K562 (cell line): ENCODE data around the gene GOLIM4. TPM values are rescaled to one million over a fixed set of nuclear protein-coding genes. Genes with fewer than 3 reads are reported as not detected.
A peak's percentile ranks its signal among the peaks of the same experiment; 100 is the strongest.

Source experiments
- ARNT ChIP-seq, 2 experiments: fragments of 450-650 bp; IDR thresholded peaks; 2 replicates each; pipeline ENCODE4 v1.6.1; 2016; ENCODE audit warnings: mild to moderate bottlenecking in 1 of 2
- ASH1L ChIP-seq: fragments of 450-650 bp; IDR thresholded peaks from 2 replicates; pipeline ENCODE4 v1.6.1; 2018; ENCODE audit warnings: borderline replicate concordance, mild to moderate bottlenecking, low read depth; ENCODE audit not compliant: partially characterized antibody
- ATF7 ChIP-seq: fragments of 450-650 bp; IDR thresholded peaks from 2 replicates; pipeline ENCODE4 v1.7.1; 2014; ENCODE audit warnings: mild to moderate bottlenecking, moderate library complexity
- BRF1 ChIP-seq: IDR thresholded peaks from 3 replicates; pipeline ENCODE4 v1.6.1; 2011; ENCODE audit warnings: borderline replicate concordance, mild to moderate bottlenecking; ENCODE audit not compliant: insufficient read length; ENCODE audit errors: extremely low read depth
- BRF2 ChIP-seq: IDR thresholded peaks from 3 replicates; pipeline ENCODE4 v1.6.1; 2011; ENCODE audit warnings: borderline replicate concordance, mild to moderate bottlenecking; ENCODE audit not compliant: insufficient read length, insufficient read depth
- CHD1 ChIP-seq: fragments of 200-600 bp; sonication (generic); IDR thresholded peaks from one replicate; pipeline ENCODE4 v1.6.1; 2012; ENCODE audit warnings: mild to moderate bottlenecking, moderate library complexity, low read length, inconsistent platforms
- DNMT1 ChIP-seq: fragments of 450-650 bp; IDR thresholded peaks from 2 replicates; pipeline ENCODE4 v1.6.1; 2016; ENCODE audit warnings: antibody characterized with exemption, mild to moderate bottlenecking
- ELF2 ChIP-seq: fragments of 250-450 bp; sonication (Bioruptor Pico); IDR thresholded peaks from 2 replicates; pipeline ENCODE4 v1.5.0; 2021; ENCODE audit warnings: mild to moderate bottlenecking
- JUN ChIP-seq, 2 experiments: sonication (generic) in 1 of 2; formaldehyde crosslinking in 1 of 2; IDR thresholded peaks; 2 replicates each; pipeline versions ENCODE4 v1.6.1 to v1.8.0; 2012 to 2022; ENCODE audit warnings: borderline replicate concordance in 2 of 2, mild to moderate bottlenecking in 2 of 2, improper control_type of control experiment in 1 of 2, low read depth in 1 of 2, low read length in 1 of 2, missing genetic modification reagents in 1 of 2
- KLF13 ChIP-seq: fragments of 450-650 bp; IDR thresholded peaks from 2 replicates; pipeline ENCODE4 v1.6.1; 2016; ENCODE audit warnings: missing genetic modification characterization, low read depth, mild to moderate bottlenecking, missing compliant biosample characterization, moderate library complexity, borderline replicate concordance
- LEF1 ChIP-seq: fragments of 450-650 bp; IDR thresholded peaks from 2 replicates; pipeline ENCODE4 v1.6.1; 2016; ENCODE audit warnings: mild to moderate bottlenecking
- MIER1 ChIP-seq: fragments of 450-650 bp; IDR thresholded peaks from 2 replicates; pipeline ENCODE4 v1.6.1; 2016; ENCODE audit warnings: antibody characterized with exemption, mild to moderate bottlenecking, low read depth
- SIRT6 ChIP-seq: IDR thresholded peaks from one replicate; pipeline ENCODE4 v1.6.1; 2012; ENCODE audit warnings: low read depth, mild to moderate bottlenecking, control low read depth, inconsistent platforms, low read length, moderate library complexity
- TEAD1 ChIP-seq, 2 experiments: fragments of 450-650 bp in 1 of 2; sonication (generic) in 1 of 2; formaldehyde crosslinking; IDR thresholded peaks; 2 replicates each; pipeline versions ENCODE4 v1.4.0 to v1.8.0; 2020 to 2022; ENCODE audit warnings: mild to moderate bottlenecking in 2 of 2, missing genetic modification reagents in 1 of 2
- TEAD4 ChIP-seq, 2 experiments: sonication (generic) in 1 of 2; formaldehyde crosslinking in 1 of 2; IDR thresholded peaks; 2 replicates each; pipeline versions ENCODE4 v1.6.1 to v1.8.0; 2012 to 2022; ENCODE audit warnings: borderline replicate concordance in 1 of 2, inconsistent platforms in 1 of 2, low read length in 1 of 2, mild to moderate bottlenecking in 1 of 2, missing genetic modification reagents in 1 of 2
- WHSC1 ChIP-seq: IDR thresholded peaks from one replicate; pipeline ENCODE4 v1.6.1; 2012; ENCODE audit warnings: low read length, control low read depth, inconsistent platforms
- ZFP1 ChIP-seq: fragments of 450-650 bp; formaldehyde crosslinking; IDR thresholded peaks from 2 replicates; pipeline ENCODE4 v1.4.0; 2020; ENCODE audit warnings: mild to moderate bottlenecking, mixed read lengths
- ZNF175 ChIP-seq: fragments of 200-800 bp; sonication (Bioruptor generic); IDR thresholded peaks from 2 replicates; pipeline ENCODE4 v1.6.1; 2016; ENCODE audit warnings: low read depth, mild to moderate bottlenecking, missing genetic modification characterization, missing compliant biosample characterization
- ZNF408 ChIP-seq: fragments of 250-450 bp; sonication (Bioruptor Pico); IDR thresholded peaks from 2 replicates; pipeline ENCODE4 v1.4.0; 2020; ENCODE audit warnings: low read depth, mild to moderate bottlenecking, moderate library complexity
- polyA plus RNA-seq, 8 experiments: library from polyadenylated mRNA; depleted of rRNA in 4 of 8; stranded (reverse) in 5 of 8; unstranded in 3 of 8; fragments of >200 nt; fragmentation: Nextera tagmentation in 2 of 8; fragmentation: Illumina TruSeq in 1 of 8; extraction: Ambion mirVana in 2 of 8; extraction: Trizol in 1 of 8; gene quantifications; 2 replicates each; pipeline versions ENCODE4 v1.2.1 to v1.2.3, GENCODE V29; 2011 to 2014; ENCODE audit warnings: inconsistent platforms in 1 of 8, missing spikeins in 1 of 8
- total RNA-seq, 7 experiments: library from RNA; depleted of rRNA in 6 of 7; stranded (reverse); fragments of >200 nt in 6 of 7; fragmentation: Illumina TruSeq in 2 of 7; extraction: Trizol in 2 of 7; gene quantifications; 2 replicates each; pipeline versions ENCODE4 v1.2.1 to v1.2.3, GENCODE V29; 2011 to 2021; ENCODE audit warnings: low replicate concordance in 1 of 7
- TF ChIP-seq, protein P1 (sequence below): fragments of 150-350 bp; IDR thresholded peaks from 2 replicates; pipeline ENCODE4 v1.6.1; 2014; ENCODE audit warnings: low read depth, mild to moderate bottlenecking, low read length, borderline replicate concordance
- TF ChIP-seq, protein P2 (sequence below): conservative IDR thresholded peaks from 2 replicates; pipeline ENCODE4 v1.6.1; 2011; ENCODE audit warnings: low read depth, mild to moderate bottlenecking, low read length; ENCODE audit not compliant: control insufficient read depth
- TF ChIP-seq, protein P3 (sequence below): fragments of 250-450 bp; sonication (Bioruptor Pico); IDR thresholded peaks from 2 replicates; pipeline ENCODE4 v1.8.0; 2021; ENCODE audit warnings: moderate library complexity, mild to moderate bottlenecking, inconsistent platforms

Gene GOLIM4
- total and polyA plus RNA-seq, 9 of the 15 experiments (the other 6 are each of a cell fraction or from before 2014, with no cell fraction given) = 9.3 to 39.4 (median 31.0) TPM

DNA sequence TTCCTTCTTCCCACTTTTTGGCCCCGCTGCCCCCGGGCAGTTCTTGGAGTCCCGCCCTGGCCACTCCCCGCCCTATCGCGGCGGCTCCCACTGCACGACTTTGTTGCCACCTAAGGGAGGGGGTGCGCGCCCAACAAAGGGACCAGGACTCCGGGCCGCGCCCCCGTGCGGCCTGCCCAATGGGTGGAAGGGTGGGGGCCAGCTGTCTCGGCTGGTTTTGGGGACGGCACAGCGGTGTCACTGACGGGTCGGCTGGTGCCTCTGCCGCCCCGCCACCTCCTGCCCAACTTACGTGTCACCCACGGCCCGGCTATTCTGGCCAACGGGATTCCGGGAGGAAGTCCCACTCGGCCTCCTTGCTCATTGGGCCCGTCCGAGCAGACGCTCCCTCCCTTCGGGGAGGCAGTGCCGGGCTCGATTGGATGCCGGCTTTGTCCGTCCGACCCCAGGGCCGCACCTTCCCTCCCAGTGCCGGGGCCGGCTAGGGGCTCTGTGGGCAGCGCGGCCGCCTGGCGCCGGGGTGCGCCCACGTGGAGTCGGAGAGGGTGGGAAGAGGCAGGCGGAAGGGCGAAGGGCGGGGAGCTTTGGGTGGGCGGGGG, at the start of gene GOLIM4 (continued):
- TF ChIP-seq, protein P1, sequence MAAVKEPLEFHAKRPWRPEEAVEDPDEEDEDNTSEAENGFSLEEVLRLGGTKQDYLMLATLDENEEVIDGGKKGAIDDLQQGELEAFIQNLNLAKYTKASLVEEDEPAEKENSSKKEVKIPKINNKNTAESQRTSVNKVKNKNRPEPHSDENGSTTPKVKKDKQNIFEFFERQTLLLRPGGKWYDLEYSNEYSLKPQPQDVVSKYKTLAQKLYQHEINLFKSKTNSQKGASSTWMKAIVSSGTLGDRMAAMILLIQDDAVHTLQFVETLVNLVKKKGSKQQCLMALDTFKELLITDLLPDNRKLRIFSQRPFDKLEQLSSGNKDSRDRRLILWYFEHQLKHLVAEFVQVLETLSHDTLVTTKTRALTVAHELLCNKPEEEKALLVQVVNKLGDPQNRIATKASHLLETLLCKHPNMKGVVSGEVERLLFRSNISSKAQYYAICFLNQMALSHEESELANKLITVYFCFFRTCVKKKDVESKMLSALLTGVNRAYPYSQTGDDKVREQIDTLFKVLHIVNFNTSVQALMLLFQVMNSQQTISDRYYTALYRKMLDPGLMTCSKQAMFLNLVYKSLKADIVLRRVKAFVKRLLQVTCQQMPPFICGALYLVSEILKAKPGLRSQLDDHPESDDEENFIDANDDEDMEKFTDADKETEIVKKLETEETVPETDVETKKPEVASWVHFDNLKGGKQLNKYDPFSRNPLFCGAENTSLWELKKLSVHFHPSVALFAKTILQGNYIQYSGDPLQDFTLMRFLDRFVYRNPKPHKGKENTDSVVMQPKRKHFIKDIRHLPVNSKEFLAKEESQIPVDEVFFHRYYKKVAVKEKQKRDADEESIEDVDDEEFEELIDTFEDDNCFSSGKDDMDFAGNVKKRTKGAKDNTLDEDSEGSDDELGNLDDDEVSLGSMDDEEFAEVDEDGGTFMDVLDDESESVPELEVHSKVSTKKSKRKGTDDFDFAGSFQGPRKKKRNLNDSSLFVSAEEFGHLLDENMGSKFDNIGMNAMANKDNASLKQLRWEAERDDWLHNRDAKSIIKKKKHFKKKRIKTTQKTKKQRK = no peak
- TF ChIP-seq BRF2 = no peak
- peak; percentile 61 for TF ChIP-seq ASH1L
- TF ChIP-seq TEAD4 (IDR thresholded peaks at IDR 0.05; ENCODE audit: low read length) = no peak; the same call in 1 of the 2 replicates
- TF ChIP-seq TEAD4 (CRISPR knock-in tag; IDR thresholded peaks at IDR 0.05; ENCODE audit: borderline replicate concordance) = no peak; the same call in 1 of the 2 replicates
- TF ChIP-seq JUN (IDR thresholded peaks at IDR 0.05; ENCODE audit: borderline replicate concordance, low read depth, low read length) = no peak
- peak; percentile 39; the same call in 1 of the 2 replicates for TF ChIP-seq JUN (CRISPR knock-in tag; IDR thresholded peaks at IDR 0.05; ENCODE audit: borderline replicate concordance)
- peak; percentile 71 for TF ChIP-seq ATF7
- no peak for TF ChIP-seq ELF2 (CRISPR knock-in tag)
- TF ChIP-seq TEAD1 (CRISPR knock-in tag; IDR thresholded peaks at IDR 0.05) = peak in 1 of 2 experiments; percentile 61; a peak in 2 of 4 replicates
- TF ChIP-seq SIRT6 = no peak
- no peak for TF ChIP-seq LEF1
- TF ChIP-seq, protein P2, sequence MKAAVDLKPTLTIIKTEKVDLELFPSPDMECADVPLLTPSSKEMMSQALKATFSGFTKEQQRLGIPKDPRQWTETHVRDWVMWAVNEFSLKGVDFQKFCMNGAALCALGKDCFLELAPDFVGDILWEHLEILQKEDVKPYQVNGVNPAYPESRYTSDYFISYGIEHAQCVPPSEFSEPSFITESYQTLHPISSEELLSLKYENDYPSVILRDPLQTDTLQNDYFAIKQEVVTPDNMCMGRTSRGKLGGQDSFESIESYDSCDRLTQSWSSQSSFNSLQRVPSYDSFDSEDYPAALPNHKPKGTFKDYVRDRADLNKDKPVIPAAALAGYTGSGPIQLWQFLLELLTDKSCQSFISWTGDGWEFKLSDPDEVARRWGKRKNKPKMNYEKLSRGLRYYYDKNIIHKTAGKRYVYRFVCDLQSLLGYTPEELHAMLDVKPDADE = no peak; the same call in 1 of the 2 replicates
- TF ChIP-seq ARNT (IDR thresholded peaks at IDR 0.05) = no peak
- TF ChIP-seq DNMT1 = no peak
- TF ChIP-seq WHSC1 = no peak
- TF ChIP-seq KLF13 (tag) = peak; percentile 54; the same call in 1 of the 2 replicates
- TF ChIP-seq MIER1 = no peak
- TF ChIP-seq, protein P3, sequence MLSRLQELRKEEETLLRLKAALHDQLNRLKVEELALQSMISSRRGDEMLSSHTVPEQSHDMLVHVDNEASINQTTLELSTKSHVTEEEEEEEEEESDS (CRISPR knock-in tag) = no peak
- TF ChIP-seq ZFP1 = no peak
- no peak for TF ChIP-seq ZNF175 (CRISPR knock-in tag)
- TF ChIP-seq ZNF408 = no peak
- no peak for TF ChIP-seq CHD1
- no peak for TF ChIP-seq BRF1
